KBM-7 (cell line): ENCODE data around the gene LRRC2.

ENCODE experiments used
- DNase-seq: peaks from one replicate; pipeline ENCODE4 v3.0.0-alpha.2; 2015
- in situ Hi-C: fragments of 300-500 bp; cut with MboI; formaldehyde crosslinking; loops from 2 replicates; pipeline ENCODE4 v1.14.3; 2020; ENCODE audit warnings: low sequenced_read_pairs, low pct_unique_long_range_greater_than_20kb, mixed read lengths

LRRC2 gene

DNA sequence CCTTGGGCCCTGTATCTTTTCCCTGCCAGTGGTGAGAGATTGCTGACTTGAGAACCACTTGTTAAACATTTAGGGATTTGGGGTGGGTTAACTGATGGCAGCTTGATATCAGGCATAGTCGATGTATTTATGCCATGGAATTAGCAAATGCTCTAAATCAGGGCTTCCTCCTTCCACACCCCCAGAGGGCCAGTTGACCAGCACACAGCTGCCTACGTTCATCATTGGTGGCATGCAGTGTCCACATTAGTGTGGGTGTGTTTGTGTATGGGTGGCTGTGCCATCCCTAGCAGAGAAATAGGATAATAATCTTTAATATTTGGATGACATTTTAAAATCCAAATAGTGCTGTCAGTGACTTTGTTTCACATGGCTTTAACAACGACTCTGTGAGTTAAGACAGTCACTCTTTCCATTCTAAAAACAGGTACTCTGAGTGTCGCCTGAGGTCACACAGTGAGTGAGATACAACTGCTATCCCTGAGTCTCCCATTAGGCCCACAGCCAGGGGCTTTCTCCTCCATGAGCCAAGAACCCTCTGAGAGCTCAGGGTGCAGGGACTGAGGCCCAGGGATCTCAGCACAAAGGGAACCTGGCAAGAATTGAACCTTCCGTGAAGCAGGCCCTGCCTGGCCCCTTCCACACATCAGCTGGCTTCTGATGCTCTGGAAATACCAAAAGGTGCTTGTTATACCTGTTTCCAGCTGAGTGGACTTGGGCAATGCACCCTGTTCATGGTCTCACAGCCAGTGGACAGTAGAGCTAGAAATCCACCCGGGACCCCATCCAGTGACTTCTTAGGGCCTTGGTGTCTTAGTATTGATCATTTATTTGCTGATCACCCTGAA, 97.1 kb downstream of the LRRC2 start:
- in situ Hi-C loops: no loop called here
- no peak for DNase-seq

DNA sequence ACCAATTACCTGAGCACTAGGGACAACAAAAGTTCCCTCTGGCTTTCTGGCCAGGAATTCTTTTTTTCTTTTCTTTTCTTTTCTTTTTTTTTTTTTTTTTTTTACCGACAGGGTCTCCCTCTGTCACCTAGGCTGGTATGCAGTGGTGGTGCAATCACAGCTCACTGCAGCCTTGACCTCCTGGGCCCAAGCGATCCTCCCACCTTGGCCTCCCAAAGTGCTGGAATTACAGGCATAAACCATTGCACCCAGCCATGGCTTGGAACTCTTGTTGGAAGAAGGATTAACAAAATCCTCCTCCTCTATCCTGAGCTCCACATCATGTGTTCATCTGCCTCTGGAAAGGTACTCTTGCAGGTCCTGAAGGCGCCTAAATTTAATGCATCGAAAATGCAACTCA, 98.5 kb downstream of the LRRC2 start:
- DNase-seq: no peak
- in situ Hi-C loops: no loop called here

DNA sequence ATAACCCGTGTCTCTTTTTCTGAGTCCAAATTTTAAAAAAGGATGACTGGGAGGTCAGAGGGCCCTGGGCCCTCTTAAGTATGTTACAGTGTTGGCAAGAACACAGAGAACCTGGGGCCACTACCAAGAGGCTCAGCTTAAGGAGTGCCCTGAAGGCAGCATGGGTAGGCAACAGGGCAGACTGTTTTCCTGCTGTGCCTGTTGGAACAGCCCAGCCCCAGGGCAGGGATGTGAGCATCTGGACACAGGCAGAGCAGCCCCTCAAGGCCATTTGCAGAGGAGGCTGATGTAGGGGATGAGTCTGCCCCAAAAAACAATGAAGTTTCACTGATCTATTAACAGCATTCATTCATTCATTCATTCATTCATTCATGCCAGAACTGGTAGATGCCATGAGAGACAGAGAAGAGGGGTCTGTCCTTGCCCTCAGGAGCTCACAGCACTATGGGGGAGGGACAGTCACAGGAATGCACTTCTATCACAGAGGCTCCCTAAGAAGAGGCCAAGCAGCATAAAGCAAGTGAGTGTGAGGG, 99.2 kb downstream of the LRRC2 start:
- no peak for DNase-seq
- in situ Hi-C loops: no loop called here

DNA sequence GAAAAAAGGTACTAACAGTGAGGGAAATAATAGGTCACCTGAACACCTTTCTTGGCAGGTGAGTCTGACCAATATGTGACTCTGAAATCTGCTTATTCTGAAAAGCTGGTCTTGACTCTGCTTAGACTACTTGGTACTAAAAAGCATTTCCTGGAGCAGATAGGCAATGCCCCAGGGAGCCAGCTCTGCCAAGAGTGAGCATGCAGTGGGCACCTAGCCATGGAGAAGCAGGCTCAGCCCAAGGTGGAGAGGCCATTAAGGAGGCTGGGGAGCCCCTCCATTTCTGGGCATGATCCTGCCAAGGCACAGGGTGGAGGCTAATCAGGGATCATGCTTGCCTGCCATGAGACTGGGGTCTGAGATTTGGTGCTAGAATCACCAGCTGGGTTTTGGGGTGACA, 99.8 kb downstream of the LRRC2 start:
- DNase-seq: no peak
- in situ Hi-C loops: no loop called here
